Measurements from ENCODE around the gene AP2A1. TPM values are rescaled to one million over a fixed set of nuclear protein-coding genes. Genes with fewer than 3 reads are reported as not detected.

AP2A1 gene
- total RNA-seq, 4 donors from 2014 or later = 48.4 to 77.6 (median 66.9) TPM

GRCh38 chr19:49799271-49799797, 32.5 kb downstream of the AP2A1 start:
- Histone ChIP-seq H3K36me3 (peaks cover 58 to 75% of the 10 kb centered on the region in 2 donors), H3K4me1 (peaks cover 0 to 13% of the 10 kb centered on the region in 2 donors), H3K4me3 (replicated peaks in 1 of 3) (no peak overlapping the region), H3K27me3 (no peaks in the 10 kb centered on the region), H3K27ac (no peak overlapping the region), H3K9me3 (no peaks in the 10 kb centered on the region)
- intact Hi-C loops (cut with DNase I) = no loop called here
- DNase-seq = no peak
- 94 to 96% methylated on average over 20 to 24 of the region's 28 CpGs for WGBS, 2 donors
- TF ChIP-seq CTCF (IDR thresholded peaks at IDR 0.05) = no peak
- TF ChIP-seq POLR2A (IDR thresholded peaks at IDR 0.05) = no peak

GRCh38 chr19:49799798-49800376, 33.1 kb downstream of the AP2A1 start:
- Histone ChIP-seq H3K4me3 (replicated peaks in 1 of 3) (no peak overlapping the region), H3K27ac (no peak overlapping the region), H3K36me3 (peaks cover 55 to 70% of the 10 kb centered on the region in 2 donors), H3K27me3 (no peaks in the 10 kb centered on the region), H3K9me3 (no peaks in the 10 kb centered on the region), H3K4me1 (peaks cover 0 to 13% of the 10 kb centered on the region in 2 donors)
- intact Hi-C loops (cut with DNase I) = loop anchor here (5.0 kb wide), 1 partner anchor 38 kb away; the partner anchor contains the start of gene TSKS
- 94 to 97% methylated on average over 15 to 25 of the region's 25 CpGs for WGBS, 2 donors
- no peak for TF ChIP-seq CTCF (IDR thresholded peaks at IDR 0.05)
- TF ChIP-seq POLR2A (IDR thresholded peaks at IDR 0.05) = no peak
- no peak for DNase-seq

- WGBS, 2 donors = 88 to 99% methylated on average over 7 to 10 of the region's 10 CpGs
- intact Hi-C loops (cut with DNase I) = loop anchor here (5.0 kb wide), 1 partner anchor 38 kb away; the partner anchor contains the start of gene TSKS
- H3K9me3 ChIP-seq = no peaks in the 10 kb centered on the region
- no peak overlapping the region for H3K4me3 ChIP-seq (replicated peaks in 1 of 3)
- H3K27ac ChIP-seq = no peak overlapping the region
- peaks cover 0 to 13% of the 10 kb centered on the region in 2 donors for H3K4me1 ChIP-seq
- H3K27me3 ChIP-seq = no peaks in the 10 kb centered on the region
- DNase-seq = no peak
- peaks cover 46 to 65% of the 10 kb centered on the region in 2 donors for H3K36me3 ChIP-seq
- TF ChIP-seq CTCF (IDR thresholded peaks at IDR 0.05) (no peak), POLR2A (IDR thresholded peaks at IDR 0.05) (no peak)
Observed at GRCh38 chr19:49800771-49801170, 34.0 kb downstream of the AP2A1 start.

GRCh38 chr19:49801401-49801888, 34.6 kb downstream of the AP2A1 start:
- peak overlapping the region in 2 of 3 donors; percentile 17 to 35 for H3K27ac ChIP-seq
- no peak for TF ChIP-seq POLR2A (IDR thresholded peaks at IDR 0.05)
- TF ChIP-seq CTCF (IDR thresholded peaks at IDR 0.05) = no peak
- WGBS, 2 donors = 84 to 89% methylated on average over 10 to 12 of the region's 32 CpGs

More at GRCh38 chr19:49801401-49801888, 34.6 kb downstream of the AP2A1 start:
- no peak overlapping the region for H3K4me3 ChIP-seq (replicated peaks in 1 of 3)
- no peak for DNase-seq
- intact Hi-C loops (cut with DNase I) = loop anchor here (5.0 kb wide), 1 partner anchor 39 kb away; the partner anchor contains the start of gene TSKS
- peaks cover 0 to 13% of the 10 kb centered on the region in 2 donors for H3K4me1 ChIP-seq
- H3K27me3 ChIP-seq = no peaks in the 10 kb centered on the region
- peaks cover 39 to 62% of the 10 kb centered on the region in 2 donors for H3K36me3 ChIP-seq
- H3K9me3 ChIP-seq = no peaks in the 10 kb centered on the region

All from thyroid gland (tissue), 4 donors.